GM18873 (cell line): ENCODE measurements around the gene GPRIN2.
"Not testable (repeated sequence)": the region's sequence is repeated elsewhere in the genome, so short reads cannot be mapped to it uniquely, and the experiment has no call there.

Experiments
- ATAC-seq: cut with Tn5 transposase; IDR thresholded peaks from one replicate; pipeline ENCODE4 v1.9.1; 2021; ENCODE audit warnings: mild to moderate bottlenecking, moderate library complexity, moderate number of reproducible peaks; ENCODE audit not compliant: unreplicated experiment, low FRiP score

Gene GPRIN2

DNA sequence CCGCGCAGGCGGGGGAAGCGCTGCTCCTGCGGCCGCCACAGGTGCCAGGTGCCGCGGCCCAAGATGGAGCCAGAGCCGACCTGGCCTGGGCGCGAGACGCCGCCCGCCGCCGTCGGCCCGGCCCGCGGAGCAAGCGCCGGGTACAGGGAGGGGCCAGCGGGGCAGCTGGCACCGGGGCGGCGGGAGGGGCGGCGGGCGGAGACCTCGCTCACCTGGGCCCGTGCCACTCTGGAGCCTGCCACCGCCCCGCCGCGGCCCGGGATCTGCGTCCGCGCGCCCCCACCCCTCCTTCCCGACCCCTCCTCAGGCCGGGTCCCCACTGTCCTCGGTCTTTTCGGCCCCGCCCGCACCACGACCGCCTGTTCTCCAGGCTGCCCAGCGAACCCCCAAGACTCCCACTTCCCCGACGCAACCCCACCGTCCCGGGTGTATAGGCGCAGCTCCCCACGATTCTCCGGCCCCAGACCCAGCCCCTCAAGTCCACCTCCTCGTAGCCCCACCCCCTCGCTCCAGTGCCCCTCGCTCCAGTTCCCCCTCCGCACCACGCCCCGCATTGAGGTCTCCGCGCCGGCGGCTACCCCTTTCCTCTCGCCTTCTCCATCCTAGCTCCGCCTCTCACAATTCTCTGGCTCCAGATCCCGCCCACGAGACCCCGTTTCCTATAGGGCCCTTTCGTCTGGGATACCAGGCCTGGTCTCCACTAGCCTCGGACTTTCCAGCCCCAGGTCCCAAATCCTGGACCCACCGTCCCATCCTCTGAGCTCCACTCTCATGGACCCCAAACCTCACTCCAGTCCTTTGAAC, at the start of gene GPRIN2:
Gene GPRIN2 (minus strand): TSS at position 144 of the 804 bp plus-strand sequence. CDS start 5,922 bp downstream, outside the sequence.
- no peak for ATAC-seq

DNA sequence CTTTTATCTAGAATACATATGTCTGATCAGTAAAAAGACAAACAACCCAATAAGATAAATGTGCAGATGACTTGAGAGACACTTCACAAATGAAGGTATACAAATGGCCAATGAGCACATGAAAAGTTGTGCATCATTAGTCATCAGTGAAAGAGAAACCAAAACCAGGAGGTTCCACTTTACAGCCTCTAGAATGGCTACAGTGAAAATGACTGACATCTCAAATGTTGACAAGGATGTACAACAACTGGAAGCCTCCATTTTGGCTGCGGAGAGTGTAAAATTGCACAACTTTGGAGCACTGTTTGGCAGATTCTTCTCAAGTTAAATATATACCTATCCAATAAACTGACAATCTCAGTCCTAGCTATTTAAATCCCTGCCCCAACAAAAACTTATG, 44.1 kb upstream of the GPRIN2 start:
- ATAC-seq: peak; percentile 70

GRCh38 chr10:46597616-46598246, 41.3 kb upstream of the GPRIN2 start:
- peak; percentile 57 for ATAC-seq

GRCh38 chr10:46596570-46596969, 40.1 kb upstream of the GPRIN2 start:
- not testable (repeated sequence) for ATAC-seq

DNA sequence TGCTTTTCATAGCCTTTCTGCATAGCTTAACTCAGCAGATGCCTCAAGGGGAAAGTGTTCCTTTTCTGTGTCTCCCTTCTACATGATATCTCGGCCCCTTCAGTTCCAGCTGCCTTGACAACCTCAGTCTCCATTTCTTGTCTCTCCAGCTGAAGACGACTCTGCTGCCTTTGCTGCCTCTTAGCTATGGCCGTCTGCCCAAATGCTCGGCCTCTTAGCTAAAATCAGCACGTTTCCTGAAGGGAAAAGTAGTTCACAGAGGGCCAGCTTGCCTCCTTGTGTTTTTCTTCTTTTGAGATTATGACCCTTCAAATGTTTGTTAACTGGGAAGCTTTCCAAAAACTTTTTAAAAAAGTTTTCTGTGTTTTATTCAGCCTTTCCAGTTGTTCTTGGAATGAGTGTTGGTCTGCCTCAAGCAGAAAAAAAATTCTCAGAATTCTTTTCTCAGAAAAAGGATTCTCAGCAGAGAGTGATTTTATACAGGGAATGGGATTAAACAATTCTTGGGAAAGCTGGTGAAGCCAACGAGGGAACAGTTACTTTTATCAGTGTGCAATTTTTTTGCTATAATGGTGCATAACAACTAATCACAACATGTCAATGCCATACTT, 38.1 kb upstream of the GPRIN2 start:
- ATAC-seq: not testable (repeated sequence)

- not testable (repeated sequence) for ATAC-seq
These were observed 36.8 kb upstream of the GPRIN2 start for GRCh38 chr10:46593307-46593706.

GRCh38 chr10:46591053-46591452, 34.6 kb upstream of the GPRIN2 start:
- not testable (repeated sequence) for ATAC-seq

DNA sequence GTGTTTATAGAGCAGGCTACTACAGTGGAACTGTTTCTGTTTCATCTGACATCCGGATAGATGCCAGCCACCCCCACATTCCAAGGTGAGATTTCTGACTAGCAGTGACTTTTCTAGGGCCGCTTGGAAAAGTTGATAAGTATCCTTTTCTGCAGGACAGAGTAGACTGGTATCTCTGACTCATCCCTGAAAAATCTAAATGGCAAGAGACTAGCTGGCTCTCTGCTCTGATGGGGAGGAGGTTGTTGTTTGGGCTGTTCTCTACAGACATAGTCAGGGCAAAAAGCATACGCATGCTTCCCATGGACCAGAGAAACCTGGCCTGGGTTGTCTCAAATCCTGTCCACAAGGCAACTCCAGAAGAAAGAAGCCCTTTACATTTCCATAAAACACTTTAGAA, 33.1 kb upstream of the GPRIN2 start:
- not testable (repeated sequence) for ATAC-seq

DNA sequence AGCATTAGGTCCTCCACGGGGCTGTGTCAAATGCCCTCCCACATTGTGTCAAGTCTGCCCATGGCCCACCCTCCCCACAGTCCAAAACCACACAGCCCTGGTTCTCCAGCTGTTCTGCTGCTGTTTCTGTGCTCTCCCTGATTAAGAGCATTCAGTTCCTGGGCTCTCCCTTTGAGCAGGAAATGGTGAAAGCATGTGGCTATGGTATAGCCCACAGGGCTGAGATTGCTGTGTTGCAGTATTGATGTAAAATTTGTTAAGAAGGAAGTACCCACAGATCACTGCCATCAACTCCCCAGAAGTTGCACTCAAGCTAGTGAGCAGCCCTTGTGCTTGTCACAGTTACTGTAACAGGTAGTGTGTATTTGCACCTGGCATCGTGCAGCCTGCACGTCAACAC, 31.8 kb upstream of the GPRIN2 start:
- ATAC-seq: not testable (repeated sequence)

GRCh38 chr10:46587546-46587945, 31.1 kb upstream of the GPRIN2 start:
- not testable (repeated sequence) for ATAC-seq

- ATAC-seq: not testable (repeated sequence)
These were observed 28.8 kb upstream of the GPRIN2 start for GRCh38 chr10:46585246-46585645.

DNA sequence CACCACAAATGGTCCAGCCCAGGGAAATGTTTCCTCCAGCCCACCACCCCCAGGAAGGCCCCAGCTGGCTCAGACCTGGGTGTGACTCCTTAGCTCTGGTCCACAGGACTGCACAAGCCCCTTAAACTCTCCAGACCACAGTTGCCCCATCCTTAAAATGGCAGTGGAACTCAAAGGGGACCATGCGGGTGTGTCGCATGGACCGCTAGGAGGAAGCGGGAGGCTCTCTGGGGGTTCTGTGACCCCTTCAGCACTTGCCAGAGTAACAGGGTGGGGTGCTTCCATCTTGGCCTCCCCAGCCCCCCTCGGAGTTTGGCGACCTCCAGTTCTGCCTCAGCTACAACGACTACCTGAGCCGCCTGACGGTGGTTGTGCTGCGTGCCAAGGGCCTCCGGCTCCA, 27.7 kb upstream of the GPRIN2 start:
- not testable (repeated sequence) for ATAC-seq

GRCh38 chr10:46582568-46582967, 26.1 kb upstream of the GPRIN2 start:
- ATAC-seq: not testable (repeated sequence)

DNA sequence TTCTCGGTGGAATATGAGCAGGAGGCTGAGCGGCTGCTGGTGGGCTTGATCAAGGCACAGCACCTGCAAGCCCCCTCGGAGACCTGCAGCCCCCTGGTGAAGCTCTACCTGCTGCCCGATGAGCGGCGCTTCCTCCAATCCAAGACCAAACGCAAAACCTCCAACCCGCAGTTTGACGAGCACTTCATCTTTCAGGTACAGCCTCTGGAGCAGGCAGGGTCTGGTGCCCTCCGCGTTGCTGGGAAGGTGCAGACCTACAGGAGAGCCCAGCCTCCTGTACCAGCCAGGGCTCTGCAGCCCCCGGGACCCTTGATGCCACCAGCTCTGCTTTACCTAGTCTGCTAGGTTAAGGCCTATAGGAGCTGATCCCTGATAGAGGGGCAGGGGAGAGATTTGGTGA, 25.5 kb upstream of the GPRIN2 start:
- not testable (repeated sequence) for ATAC-seq

- ATAC-seq: not testable (repeated sequence)
These were observed 22.9 kb upstream of the GPRIN2 start for GRCh38 chr10:46579378-46579777.

DNA sequence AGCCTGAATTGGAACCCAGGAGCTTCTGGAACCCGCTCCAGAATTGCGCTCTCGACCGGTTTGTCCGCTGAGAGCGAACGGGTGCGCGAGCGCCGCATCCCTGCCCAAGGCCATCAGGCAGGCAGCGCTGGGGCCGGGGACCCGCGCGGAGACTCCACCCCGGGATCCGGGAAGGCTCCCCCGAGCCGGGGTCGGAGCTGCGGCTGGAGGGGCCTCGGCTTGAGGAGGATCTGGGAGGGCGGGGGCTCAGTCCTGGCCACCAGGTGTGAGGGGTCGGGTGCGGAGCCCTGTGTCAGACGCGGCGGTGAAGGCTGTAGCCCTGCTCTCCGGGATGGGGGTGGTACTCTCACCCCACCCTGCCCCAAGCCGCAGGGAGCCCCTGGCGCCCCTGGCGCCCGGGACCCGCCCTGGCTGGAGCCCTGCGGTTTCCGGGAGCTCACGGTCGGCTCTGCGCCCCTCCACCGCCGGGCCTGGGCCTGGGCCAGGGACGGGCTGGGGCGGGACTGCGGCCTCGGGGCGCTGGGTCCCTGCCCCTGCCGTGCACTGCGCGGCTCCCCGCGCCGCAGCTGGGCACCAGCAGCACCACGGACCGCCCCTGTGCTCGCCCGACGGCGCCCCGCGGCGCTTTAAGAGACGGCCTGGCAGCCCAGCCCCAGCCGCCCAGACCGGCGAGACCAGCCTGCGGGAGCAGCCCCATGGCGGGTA, 22.2 kb upstream of the GPRIN2 start, which contains the start of gene SYT15:
Gene SYT15 (plus strand): TSS at position 655 of the 705 bp plus-strand sequence. CDS start 41 bp downstream, at position 696.
- not testable (repeated sequence) for ATAC-seq

- not testable (repeated sequence) for ATAC-seq
These were observed 21.4 kb upstream of the GPRIN2 start for GRCh38 chr10:46577624-46578473.

- not testable (repeated sequence) for ATAC-seq
These were observed 17.4 kb upstream of the GPRIN2 start for GRCh38 chr10:46573884-46574283.

DNA sequence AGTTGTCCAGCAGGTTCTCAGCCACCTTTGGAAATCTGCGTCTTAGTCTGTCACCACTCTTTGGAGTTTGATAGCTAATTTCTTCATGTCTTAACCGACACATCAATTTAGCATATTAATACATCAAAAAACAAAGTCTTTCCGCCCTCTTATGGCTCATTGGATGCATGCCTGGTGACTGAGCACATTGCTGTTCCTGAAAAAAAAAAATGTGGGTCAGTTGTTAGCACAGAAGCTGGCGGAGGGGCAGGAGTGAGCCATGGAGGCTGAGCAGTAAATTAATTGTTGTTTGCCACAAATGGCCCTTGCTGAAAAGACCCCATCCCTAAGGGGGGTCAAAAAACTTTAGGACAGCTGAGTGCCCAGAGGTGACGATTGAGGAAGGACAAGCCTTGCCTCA, 16.9 kb upstream of the GPRIN2 start:
- ATAC-seq: not testable (repeated sequence)

DNA sequence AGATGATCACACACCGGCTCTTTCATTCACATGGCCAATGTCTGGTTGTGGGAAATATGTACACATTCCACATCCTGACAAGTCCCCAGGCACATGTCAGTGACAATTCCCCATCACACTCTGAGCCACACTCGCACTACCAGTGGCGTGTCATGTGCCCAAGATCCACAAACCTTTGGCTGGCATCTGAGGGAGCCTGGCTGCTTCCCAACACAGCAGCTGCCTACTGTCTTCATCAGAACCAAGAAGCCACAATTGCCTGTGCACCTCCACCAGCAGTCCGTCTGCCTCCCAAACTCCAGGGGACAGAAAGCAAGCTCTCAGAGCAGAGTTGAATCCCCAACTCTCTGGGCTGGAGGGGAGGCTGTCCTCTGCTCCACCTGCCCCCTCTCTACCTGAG, 16.3 kb upstream of the GPRIN2 start:
- ATAC-seq: not testable (repeated sequence)
